ENCODE results near the gene PCP2.

Gene PCP2

GRCh38 chr19:7595466-7596133 lies 37.9 kb downstream of the PCP2 start, which contains the start of gene CAMSAP3:
CAMSAP3 (plus strand) TSS chr19:7595863; CDS start chr19:7596003, 140 bp downstream.
- no peak for TF ChIP-seq POLR2A (IDR thresholded peaks at IDR 0.05; ENCODE audit: low read depth, low read length)
- TF ChIP-seq SPI1 (IDR thresholded peaks at IDR 0.05; ENCODE audit: low read depth, low read length) = no peak
- TF ChIP-seq TAF1 (IDR thresholded peaks at IDR 0.05; ENCODE audit: low read depth, low read length) = no peak
- no peak for TF ChIP-seq POLR2AphosphoS5 (IDR thresholded peaks at IDR 0.05; ENCODE audit: low read depth, low read length)
- TF ChIP-seq PAX5 (IDR thresholded peaks at IDR 0.05; ENCODE audit: insufficient read depth, low read length, severe bottlenecking) = no peak
- TF ChIP-seq POU2F2 (IDR thresholded peaks at IDR 0.05; ENCODE audit: low read depth, low read length) = no peak
- FAIRE-seq (peak; percentile 69), DNase-seq (ENCODE audit: insufficient read length, low spot score) (peak; percentile 82)

DNA sequence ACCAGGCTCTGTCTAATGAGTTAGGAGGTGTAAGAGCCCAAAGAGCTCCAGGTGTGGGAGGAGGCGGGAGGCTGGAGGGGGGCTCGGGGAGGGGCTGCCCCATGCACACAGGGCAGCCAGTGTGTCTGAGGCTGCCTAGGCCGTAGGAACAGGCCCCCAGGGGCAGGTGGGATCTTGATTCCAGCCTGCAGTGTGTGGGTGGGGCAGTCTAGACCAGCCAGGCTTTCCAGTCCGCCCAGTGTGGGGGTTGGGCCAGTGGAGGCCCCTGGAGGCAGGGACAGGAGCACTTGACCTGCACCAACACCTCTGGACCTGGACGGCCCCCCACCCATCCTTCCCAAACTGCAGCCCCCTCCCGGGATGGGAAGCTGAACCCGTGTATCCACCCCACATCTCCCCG lies 43.3 kb downstream of the PCP2 start:
- TF ChIP-seq POLR2A (IDR thresholded peaks at IDR 0.05; ENCODE audit: low read depth, low read length) (no peak), POU2F2 (IDR thresholded peaks at IDR 0.05; ENCODE audit: low read depth, low read length) (no peak), SPI1 (IDR thresholded peaks at IDR 0.05; ENCODE audit: low read depth, low read length) (no peak), PAX5 (IDR thresholded peaks at IDR 0.05; ENCODE audit: insufficient read depth, low read length, severe bottlenecking) (no peak), TAF1 (IDR thresholded peaks at IDR 0.05; ENCODE audit: low read depth, low read length) (no peak), POLR2AphosphoS5 (IDR thresholded peaks at IDR 0.05; ENCODE audit: low read depth, low read length) (no peak)
- DNase-seq (ENCODE audit: insufficient read length, low spot score) = no peak
- no peak for FAIRE-seq

GRCh38 chr19:7589822-7590221 lies 43.7 kb downstream of the PCP2 start:
- no peak for TF ChIP-seq SPI1 (IDR thresholded peaks at IDR 0.05; ENCODE audit: low read depth, low read length)
- TF ChIP-seq POLR2AphosphoS5 (IDR thresholded peaks at IDR 0.05; ENCODE audit: low read depth, low read length) = no peak
- TF ChIP-seq PAX5 (IDR thresholded peaks at IDR 0.05; ENCODE audit: insufficient read depth, low read length, severe bottlenecking) = no peak
- no peak for TF ChIP-seq TAF1 (IDR thresholded peaks at IDR 0.05; ENCODE audit: low read depth, low read length)
- TF ChIP-seq POLR2A (IDR thresholded peaks at IDR 0.05; ENCODE audit: low read depth, low read length) = no peak
- no peak for TF ChIP-seq POU2F2 (IDR thresholded peaks at IDR 0.05; ENCODE audit: low read depth, low read length)
- FAIRE-seq (no peak), DNase-seq (ENCODE audit: insufficient read length, low spot score) (no peak)

GRCh38 chr19:7582446-7582845 lies 51.1 kb downstream of the PCP2 start:
- TF ChIP-seq TAF1 (IDR thresholded peaks at IDR 0.05; ENCODE audit: low read depth, low read length) (no peak), POU2F2 (IDR thresholded peaks at IDR 0.05; ENCODE audit: low read depth, low read length) (no peak), PAX5 (IDR thresholded peaks at IDR 0.05; ENCODE audit: insufficient read depth, low read length, severe bottlenecking) (no peak), POLR2A (IDR thresholded peaks at IDR 0.05; ENCODE audit: low read depth, low read length) (no peak), SPI1 (IDR thresholded peaks at IDR 0.05; ENCODE audit: low read depth, low read length) (no peak), POLR2AphosphoS5 (IDR thresholded peaks at IDR 0.05; ENCODE audit: low read depth, low read length) (no peak)
- FAIRE-seq (no peak), DNase-seq (ENCODE audit: insufficient read length, low spot score) (no peak)

Measured in GM12891 (cell line).